Common myeloid progenitor, CD34-positive (primary cell): ENCODE results near the gene ENTPD7. TPM values are rescaled to one million over a fixed set of nuclear protein-coding genes. Genes with fewer than 3 reads are reported as not detected.
A peak's percentile ranks its signal among the peaks of the same experiment; 100 is the strongest.

Experiments used
- CTCF ChIA-PET: fragments of 350-600 bp; sonication (Branson Sonifier 250); formaldehyde crosslinking; loops from one replicate; lab custom pipeline; 2021; ENCODE audit warnings: antibody characterized with exemption; lab: Charles Lee
- POLR2A ChIA-PET: fragments of 350-600 bp; sonication (Branson Sonifier 250); formaldehyde crosslinking; loops from one replicate; lab custom pipeline; 2021; ENCODE audit warnings: antibody characterized with exemption; lab: Charles Lee
- DNase-seq, 3 donors: peaks; one replicate each; pipeline versions ENCODE4 v3.0.0 to v3.0.0-alpha.2; 2013
- H3K27ac ChIP-seq, 2 experiments: 1 replicate in 1 of 2; 2 replicates in 1 of 2; pipeline ENCODE4 v1.7.0; 2013; ENCODE audit warnings: inconsistent platforms in 2 of 2, low read length in 2 of 2, mild to moderate bottlenecking in 2 of 2, low read depth in 1 of 2, moderate library complexity in 1 of 2; ENCODE audit not compliant: severe bottlenecking in 2 of 2, insufficient read depth in 1 of 2, poor library complexity in 1 of 2
- H3K27me3 ChIP-seq, 5 experiments: replicated peaks in 2 of 5; 1 replicate in 3 of 5; 2 replicates in 2 of 5; pipeline versions ENCODE4 v1.6.1 to v1.7.0; 2013; ENCODE audit warnings: low read length in 4 of 5, mild to moderate bottlenecking in 2 of 5, moderate library complexity in 2 of 5, inconsistent platforms in 1 of 5; ENCODE audit not compliant: insufficient read depth in 5 of 5, control insufficient read depth in 4 of 5
- H3K36me3 ChIP-seq, 4 experiments: 1 replicate in 2 of 4; 2 replicates in 2 of 4; pipeline versions ENCODE4 v1.6.1 to v1.7.0; 2013; ENCODE audit warnings: low read length in 3 of 4, control low read depth in 1 of 4, mild to moderate bottlenecking in 1 of 4; ENCODE audit not compliant: control insufficient read depth in 4 of 4, insufficient read depth in 4 of 4
- H3K4me1 ChIP-seq, 4 experiments: 1 replicate in 3 of 4; 2 replicates in 1 of 4; pipeline versions ENCODE4 v1.6.1 to v1.7.1; 2013; ENCODE audit warnings: low read length in 3 of 4, mild to moderate bottlenecking in 3 of 4, control low read depth in 1 of 4, inconsistent platforms in 1 of 4, moderate library complexity in 1 of 4; ENCODE audit not compliant: control insufficient read depth in 4 of 4, insufficient read depth in 4 of 4; ENCODE audit errors: control extremely low read depth in 1 of 4
- H3K4me3 ChIP-seq, 7 experiments: 1 replicate in 4 of 7; 2 replicates in 3 of 7; pipeline versions ENCODE4 v1.5.1 to v1.7.0; 2013; ENCODE audit warnings: mild to moderate bottlenecking in 7 of 7, low read length in 6 of 7, moderate library complexity in 6 of 7, inconsistent platforms in 2 of 7, low read depth in 2 of 7, control low read depth in 1 of 7; ENCODE audit not compliant: insufficient read depth in 4 of 7, control insufficient read depth in 1 of 7; ENCODE audit errors: extremely low read depth in 1 of 7
- H3K9me3 ChIP-seq, 5 experiments: 1 replicate in 4 of 5; 2 replicates in 1 of 5; pipeline versions ENCODE4 v1.6.1 to v1.7.1; 2013; ENCODE audit warnings: low read length in 4 of 5, mild to moderate bottlenecking in 2 of 5, inconsistent platforms in 1 of 5, low read depth in 1 of 5, moderate library complexity in 1 of 5; ENCODE audit not compliant: control insufficient read depth in 4 of 5, insufficient read depth in 2 of 5; ENCODE audit errors: control extremely low read depth in 1 of 5
- WGBS: methylation state at CpG from one replicate; pipeline ENCODE4 v1.1.5; 2013; ENCODE audit not compliant: insufficient coverage; 5-methylcytosine and 5-hydroxymethylcytosine counted together
- polyA plus RNA-seq: library from polyadenylated mRNA; unstranded; fragments of 120-200 nt; gene quantifications from one replicate; pipeline ENCODE4 v1.2.1, GENCODE V29; 2013

Gene ENTPD7, protein sequence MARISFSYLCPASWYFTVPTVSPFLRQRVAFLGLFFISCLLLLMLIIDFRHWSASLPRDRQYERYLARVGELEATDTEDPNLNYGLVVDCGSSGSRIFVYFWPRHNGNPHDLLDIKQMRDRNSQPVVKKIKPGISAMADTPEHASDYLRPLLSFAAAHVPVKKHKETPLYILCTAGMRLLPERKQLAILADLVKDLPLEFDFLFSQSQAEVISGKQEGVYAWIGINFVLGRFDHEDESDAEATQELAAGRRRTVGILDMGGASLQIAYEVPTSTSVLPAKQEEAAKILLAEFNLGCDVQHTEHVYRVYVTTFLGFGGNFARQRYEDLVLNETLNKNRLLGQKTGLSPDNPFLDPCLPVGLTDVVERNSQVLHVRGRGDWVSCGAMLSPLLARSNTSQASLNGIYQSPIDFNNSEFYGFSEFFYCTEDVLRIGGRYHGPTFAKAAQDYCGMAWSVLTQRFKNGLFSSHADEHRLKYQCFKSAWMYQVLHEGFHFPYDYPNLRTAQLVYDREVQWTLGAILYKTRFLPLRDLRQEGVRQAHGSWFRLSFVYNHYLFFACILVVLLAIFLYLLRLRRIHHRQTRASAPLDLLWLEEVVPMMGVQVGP
- 4.9 TPM for polyA plus RNA-seq

- peaks cover 0 to 4% (median 0%) of the 10 kb centered on the region in 4 experiments for H3K36me3 ChIP-seq
- ChIA-PET CTCF (interaction anchor here (0.8 to 2.1 kb wide), 10 partner anchors 12 to 48 kb away, joined by 3 to 11 read pairs (median 4); no protein-coding TSS in a partner anchor), POLR2A (interaction anchor here (1.0 to 1.3 kb wide), 2 partner anchors 18 to 38 kb away, joined by 5 to 8 read pairs; partner anchors contain the start of gene SLC25A28)
- peak within 1 kb of the TSS; percentile 64 to 95 (median 87) for H3K4me3 ChIP-seq
- no peaks in the 10 kb centered on the region for H3K9me3 ChIP-seq
- peaks cover 9 to 37% (median 20%) of the 10 kb centered on the region in 4 experiments for H3K4me1 ChIP-seq
- WGBS = 0% methylated on average over 57 of the region's 71 CpGs
- peak; percentile 86 to 94 (median 91) for DNase-seq
- H3K27me3 ChIP-seq = no peaks in the 10 kb centered on the region
- H3K27ac ChIP-seq = peak within 1 kb of the TSS; percentile 7 to 73
These were observed at the start of gene ENTPD7 for GRCh38 chr10:99659031-99659867. Gene ENTPD7 (plus strand): TSS chr10:99659509. CDS start chr10:99659957, 448 bp downstream.

- no peaks in the 10 kb centered on the region for H3K9me3 ChIP-seq
- peaks cover 10 to 53% (median 32%) of the 10 kb centered on the region in 4 experiments for H3K4me1 ChIP-seq
- WGBS = 32% methylated on average over 3 of the region's 3 CpGs
- H3K27me3 ChIP-seq = no peaks in the 10 kb centered on the region
- no peak overlapping the region for H3K4me3 ChIP-seq
- ChIA-PET CTCF (interaction anchor here (1.4 to 13.2 kb wide), 7 partner anchors 12 to 176 kb away, joined by 3 to 147 read pairs (median 4); partner anchors contain the start of genes GOT1 and SLC25A28), POLR2A (no interaction called here)
- H3K27ac ChIP-seq = no peak overlapping the region
- DNase-seq = peak; percentile 31 to 85 (median 72)
- H3K36me3 ChIP-seq = peaks cover 2 to 39% (median 20%) of the 10 kb centered on the region in 4 experiments
These were observed 49.1 kb upstream of the ENTPD7 start for GRCh38 chr10:99610221-99610620.

GRCh38 chr10:99611326-99611725 is 48.0 kb upstream of the ENTPD7 start:
- POLR2A ChIA-PET = interaction anchor here (1.0 kb wide), 1 partner anchor 175 kb away, joined by 3 read pairs; no protein-coding TSS in a partner anchor
- Histone ChIP-seq H3K27ac (no peak overlapping the region), H3K27me3 (no peaks in the 10 kb centered on the region), H3K4me3 (peak overlapping the region in 1 of 7 experiments; percentile 17), H3K4me1 (peaks cover 13 to 64% (median 37%) of the 10 kb centered on the region in 4 experiments), H3K36me3 (peaks cover 2 to 48% (median 20%) of the 10 kb centered on the region in 4 experiments), H3K9me3 (no peaks in the 10 kb centered on the region)
- 6% methylated on average over 3 of the region's 4 CpGs for WGBS
- CTCF ChIA-PET = interaction anchor here (0.7 to 13.2 kb wide), 30 partner anchors 9 to 224 kb away, joined by 3 to 147 read pairs (median 4); partner anchors contain the start of genes GOT1 and SLC25A28
- peak in 2 of 3 donors; percentile 64 to 67 for DNase-seq

- peaks cover 18 to 74% (median 44%) of the 10 kb centered on the region in 4 experiments for H3K4me1 ChIP-seq
- H3K27ac ChIP-seq = no peak overlapping the region
- WGBS = 41% methylated on average over 7 of the region's 7 CpGs
- H3K27me3 ChIP-seq = no peaks in the 10 kb centered on the region
- POLR2A ChIA-PET = interaction anchor here (0.5 kb wide), 1 partner anchor 69 kb away, joined by 3 read pairs; no protein-coding TSS in a partner anchor
- CTCF ChIA-PET = interaction anchor here (0.9 to 13.2 kb wide), 39 partner anchors 10 to 233 kb away, joined by 3 to 147 read pairs (median 4); partner anchors contain the start of genes GOT1 and SLC25A28
- peak; percentile 49 to 60 (median 50) for DNase-seq
- peaks cover 2 to 52% (median 22%) of the 10 kb centered on the region in 4 experiments for H3K36me3 ChIP-seq
- no peak overlapping the region for H3K4me3 ChIP-seq
- H3K9me3 ChIP-seq = no peaks in the 10 kb centered on the region
These were observed 47.0 kb upstream of the ENTPD7 start for GRCh38 chr10:99612167-99612831.

GRCh38 chr10:99615426-99615825 is 43.9 kb upstream of the ENTPD7 start:
- Histone ChIP-seq H3K4me3 (peak overlapping the region in 3 of 7 experiments; percentile 26 to 58 (median 28)), H3K36me3 (peaks cover 2 to 45% (median 19%) of the 10 kb centered on the region in 4 experiments), H3K27me3 (no peaks in the 10 kb centered on the region), H3K4me1 (peaks cover 28 to 74% (median 52%) of the 10 kb centered on the region in 4 experiments), H3K9me3 (no peaks in the 10 kb centered on the region), H3K27ac (peak overlapping the region in 1 of 2 experiments; percentile 21)
- ChIA-PET CTCF (interaction anchor here (1.0 to 13.2 kb wide), 12 partner anchors 14 to 223 kb away, joined by 3 to 147 read pairs (median 7); partner anchors contain the start of genes ENTPD7 and GOT1), POLR2A (interaction anchor here (0.6 kb wide), 1 partner anchor 1402 kb away, joined by 3 read pairs; no protein-coding TSS in a partner anchor)
- peak; percentile 32 to 67 (median 48) for DNase-seq
- WGBS = 5% methylated on average over 2 of the region's 4 CpGs
